SU-DHL-6 (cell line): Measurements from ENCODE around the gene PROSER3.

Source experiments
- H2AFZ ChIP-seq: fragments of 200-600 bp; sonication (generic); 2 replicates; pipeline ENCODE4 v1.6.1; 2014; ENCODE audit warnings: low read depth, mild to moderate bottlenecking, moderate library complexity, mixed read lengths, antibody characterized with exemption, low read length; ENCODE audit not compliant: severe bottlenecking
- H3F3A ChIP-seq: fragments of 200-600 bp; shearing (Covaris generic); 2 replicates; pipeline ENCODE4 v1.6.0; 2016; ENCODE audit warnings: antibody characterized with exemption, mild to moderate bottlenecking; ENCODE audit not compliant: insufficient read depth
- H3K27ac ChIP-seq: fragments of 200-600 bp; sonication (generic); 2 replicates; pipeline ENCODE4 v1.5.1; 2016; ENCODE audit warnings: low read depth, mild to moderate bottlenecking, low read length, moderate library complexity, mixed read lengths
- H3K27me3 ChIP-seq: fragments of 200-600 bp; sonication (generic), shearing (Covaris generic); 2 replicates; pipeline ENCODE4 v1.6.0; 2014; ENCODE audit warnings: mild to moderate bottlenecking, low read length
- H3K36me3 ChIP-seq: fragments of 200-600 bp; sonication (generic); 2 replicates; pipeline ENCODE4 v1.6.1; 2014; ENCODE audit warnings: mild to moderate bottlenecking, low read length, mixed read lengths
- H3K4me2 ChIP-seq: fragments of 300-600, 200-600 bp; shearing (Covaris generic), sonication (generic); 2 replicates; pipeline ENCODE4 v1.6.0; 2014; ENCODE audit warnings: low read length, low read depth, mild to moderate bottlenecking; ENCODE audit not compliant: poor library complexity, severe bottlenecking
- H3K4me3 ChIP-seq: fragments of 200-600 bp; sonication (generic); 2 replicates; pipeline ENCODE4 v1.5.1; 2014; ENCODE audit warnings: antibody characterized with exemption, low read length, mild to moderate bottlenecking, mixed read lengths; ENCODE audit not compliant: insufficient read depth, poor library complexity, severe bottlenecking
- H3K79me2 ChIP-seq: fragments of 200-600 bp; sonication (generic); 2 replicates; pipeline ENCODE4 v1.6.1; 2014; ENCODE audit warnings: mild to moderate bottlenecking, low read length, moderate library complexity; ENCODE audit not compliant: insufficient read depth
- H3K9ac ChIP-seq: fragments of 200-600 bp; sonication (generic); 2 replicates; pipeline ENCODE4 v1.7.0; 2014; ENCODE audit warnings: mild to moderate bottlenecking, low read length
- H3K9me2 ChIP-seq: fragments of 200-600 bp; sonication (generic); replicated peaks from 2 replicates; pipeline ENCODE4 v1.6.1; 2014; ENCODE audit warnings: low read length; ENCODE audit not compliant: insufficient read depth
- H3K9me3 ChIP-seq: fragments of 200-600 bp; sonication (generic); 2 replicates; pipeline ENCODE4 v1.6.1; 2014; ENCODE audit warnings: low read length, mixed read lengths; ENCODE audit not compliant: insufficient read depth
- H4K20me1 ChIP-seq: fragments of 200-600 bp; sonication (generic); 2 replicates; pipeline ENCODE4 v1.6.1; 2014; ENCODE audit warnings: low read depth, mild to moderate bottlenecking, antibody characterized with exemption, low read length, moderate library complexity, mixed read lengths
- EZH2phosphoT487 ChIP-seq: fragments of 200-600 bp; sonication (generic), shearing (Covaris generic); conservative IDR thresholded peaks from 2 replicates; pipeline ENCODE4 v1.6.1; 2018; ENCODE audit warnings: mild to moderate bottlenecking, antibody characterized with exemption, low read length, moderate library complexity, mixed read lengths
- TF ChIP-seq, protein P1 (sequence below): fragments of 200-600 bp; sonication (generic); IDR thresholded peaks from one replicate; pipeline ENCODE4 v1.5.1; 2017; ENCODE audit warnings: antibody characterized with exemption, mild to moderate bottlenecking, low read length, moderate library complexity; ENCODE audit not compliant: insufficient read depth, poor library complexity, severe bottlenecking

Gene PROSER3

DNA sequence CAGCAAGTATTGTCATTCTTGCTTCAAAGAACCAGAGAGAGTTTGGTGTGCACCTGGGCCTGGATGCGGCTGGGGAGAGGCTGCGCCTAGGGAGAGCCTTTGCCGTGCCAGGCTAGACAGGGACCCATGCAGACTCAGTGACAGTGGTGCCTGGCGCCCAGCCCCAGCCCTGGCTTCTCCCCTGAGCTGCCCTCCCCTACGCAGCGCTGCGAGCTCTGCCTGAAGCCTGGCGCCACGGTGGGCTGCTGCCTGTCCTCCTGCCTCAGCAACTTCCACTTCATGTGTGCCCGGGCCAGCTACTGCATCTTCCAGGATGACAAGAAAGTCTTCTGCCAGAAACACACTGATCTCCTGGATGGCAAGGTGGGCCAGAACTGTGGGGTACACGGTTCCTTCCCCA is 28.2 kb upstream of the PROSER3 start:
- Histone ChIP-seq H3K9me3 (no peaks in the 10 kb centered on the region), H2AFZ (no peak overlapping the region), H3K9me2 (no peaks in the 10 kb centered on the region), H4K20me1 (no peaks in the 10 kb centered on the region), H3K9ac (no peak overlapping the region), H3K36me3 (no peaks in the 10 kb centered on the region; the same call in 1 of the 2 replicates), H3K79me2 (no peaks in the 10 kb centered on the region), H3F3A (no peaks in the 10 kb centered on the region), H3K4me3 (no peak overlapping the region), H3K27ac (no peak overlapping the region), H3K4me2 (no peak overlapping the region), H3K27me3 (no peaks in the 10 kb centered on the region)
- no peak for TF ChIP-seq EZH2phosphoT487
- TF ChIP-seq, protein P1, sequence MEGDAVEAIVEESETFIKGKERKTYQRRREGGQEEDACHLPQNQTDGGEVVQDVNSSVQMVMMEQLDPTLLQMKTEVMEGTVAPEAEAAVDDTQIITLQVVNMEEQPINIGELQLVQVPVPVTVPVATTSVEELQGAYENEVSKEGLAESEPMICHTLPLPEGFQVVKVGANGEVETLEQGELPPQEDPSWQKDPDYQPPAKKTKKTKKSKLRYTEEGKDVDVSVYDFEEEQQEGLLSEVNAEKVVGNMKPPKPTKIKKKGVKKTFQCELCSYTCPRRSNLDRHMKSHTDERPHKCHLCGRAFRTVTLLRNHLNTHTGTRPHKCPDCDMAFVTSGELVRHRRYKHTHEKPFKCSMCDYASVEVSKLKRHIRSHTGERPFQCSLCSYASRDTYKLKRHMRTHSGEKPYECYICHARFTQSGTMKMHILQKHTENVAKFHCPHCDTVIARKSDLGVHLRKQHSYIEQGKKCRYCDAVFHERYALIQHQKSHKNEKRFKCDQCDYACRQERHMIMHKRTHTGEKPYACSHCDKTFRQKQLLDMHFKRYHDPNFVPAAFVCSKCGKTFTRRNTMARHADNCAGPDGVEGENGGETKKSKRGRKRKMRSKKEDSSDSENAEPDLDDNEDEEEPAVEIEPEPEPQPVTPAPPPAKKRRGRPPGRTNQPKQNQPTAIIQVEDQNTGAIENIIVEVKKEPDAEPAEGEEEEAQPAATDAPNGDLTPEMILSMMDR: no peak

DNA sequence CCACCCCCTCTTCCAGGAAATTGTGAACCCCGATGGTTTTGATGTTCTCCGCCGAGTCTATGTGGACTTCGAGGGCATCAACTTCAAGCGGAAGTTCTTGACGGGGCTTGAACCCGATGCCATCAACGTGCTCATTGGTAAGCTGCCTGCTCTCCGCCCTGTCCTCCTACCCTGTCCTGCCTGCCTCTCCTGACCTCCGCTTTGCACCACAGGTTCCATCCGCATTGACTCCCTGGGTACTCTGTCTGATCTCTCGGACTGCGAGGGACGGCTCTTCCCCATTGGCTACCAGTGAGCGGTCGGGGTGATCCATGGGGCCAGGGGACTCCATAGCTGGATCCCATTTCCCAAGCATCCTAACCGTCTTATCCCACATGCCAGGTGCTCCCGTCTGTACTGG is 27.6 kb upstream of the PROSER3 start:
- no peak overlapping the region for H3K4me3 ChIP-seq
- H2AFZ ChIP-seq: no peak overlapping the region
- no peaks in the 10 kb centered on the region for H3K79me2 ChIP-seq
- no peak overlapping the region for H3K27ac ChIP-seq
- H3K36me3 ChIP-seq: no peaks in the 10 kb centered on the region; the same call in 1 of the 2 replicates
- H3K9me3 ChIP-seq: no peaks in the 10 kb centered on the region
- H3K9me2 ChIP-seq: no peaks in the 10 kb centered on the region
- TF ChIP-seq EZH2phosphoT487: no peak
- TF ChIP-seq, protein P1: no peak
- H4K20me1 ChIP-seq: no peaks in the 10 kb centered on the region
- no peak overlapping the region for H3K4me2 ChIP-seq
- H3F3A ChIP-seq: no peaks in the 10 kb centered on the region
- no peaks in the 10 kb centered on the region for H3K27me3 ChIP-seq
- H3K9ac ChIP-seq: no peak overlapping the region

DNA sequence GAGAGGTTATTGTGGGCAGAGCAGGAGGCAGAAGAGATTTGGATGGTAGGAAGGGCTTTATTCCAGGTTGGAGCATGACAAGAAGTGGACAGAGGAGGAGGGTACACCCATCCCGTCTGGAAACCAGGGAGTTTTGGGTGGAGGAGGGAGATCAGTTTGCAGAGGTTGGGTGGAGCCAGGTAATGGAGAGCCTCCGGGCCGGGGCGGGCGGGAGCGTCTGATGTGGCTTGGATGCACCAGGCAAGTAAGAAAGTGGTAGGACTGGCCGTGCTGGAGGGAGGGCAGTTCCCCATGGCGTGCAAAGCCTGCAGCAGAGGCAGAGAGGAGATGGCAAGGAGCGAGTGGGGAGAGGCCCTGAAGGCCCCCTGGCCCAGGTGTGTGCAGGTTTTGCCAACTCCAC is 26.6 kb upstream of the PROSER3 start:
- TF ChIP-seq, protein P1: no peak
- TF ChIP-seq EZH2phosphoT487: no peak
- Histone ChIP-seq H3K9me2 (no peaks in the 10 kb centered on the region), H3K9ac (no peak overlapping the region)

More for the DNA sequence above, 26.6 kb upstream of the PROSER3 start:
- no peaks in the 10 kb centered on the region for H3K27me3 ChIP-seq
- no peak overlapping the region for H3K4me2 ChIP-seq
- H3K79me2 ChIP-seq: no peaks in the 10 kb centered on the region
- no peak overlapping the region for H2AFZ ChIP-seq
- H3K27ac ChIP-seq: no peak overlapping the region
- H4K20me1 ChIP-seq: no peaks in the 10 kb centered on the region
- H3K4me3 ChIP-seq: no peak overlapping the region
- H3F3A ChIP-seq: no peaks in the 10 kb centered on the region
- no peaks in the 10 kb centered on the region for H3K36me3 ChIP-seq
- no peaks in the 10 kb centered on the region for H3K9me3 ChIP-seq
